ENCODE measurements around the gene SCGB3A1.

SCGB3A1 gene

DNA sequence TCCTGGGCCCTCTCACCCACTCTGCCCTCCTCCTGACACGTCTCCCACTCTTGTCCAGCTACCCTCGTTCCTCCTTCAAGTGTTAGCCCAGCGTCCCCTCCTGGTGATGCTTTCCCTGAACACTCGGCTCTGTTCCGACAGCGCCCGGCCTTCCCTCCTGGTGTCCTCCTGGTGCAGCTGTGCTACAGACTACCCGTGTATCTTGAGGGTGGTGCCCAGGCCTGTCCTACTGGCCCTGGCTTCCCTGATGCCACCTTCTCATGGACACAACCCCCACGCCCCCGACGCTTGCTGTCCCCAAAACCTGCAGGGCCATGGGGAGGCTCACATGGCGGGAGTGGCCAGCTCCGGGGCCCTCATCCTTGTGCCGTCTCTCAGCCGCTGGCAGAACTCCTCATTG is 21.4 kb upstream of the SCGB3A1 start:
- WGBS, 2 donors (ENCODE audit: extremely low coverage in 2 of 2, insufficient read length in 2 of 2, insufficient replicate concordance in 1 of 2): no CpG with 5 or more reads among the region's 15 CpGs
- Histone ChIP-seq H2BK5ac (ENCODE audit: low read length) (no peak overlapping the region), H3K18ac (ENCODE audit: low read length) (no peak overlapping the region), H3K9me3 (replicated peaks in 1 of 2; ENCODE audit: control insufficient read depth in 2 of 2, insufficient read depth in 1 of 2, low read depth in 1 of 2, low read length in 2 of 2) (peaks cover 0 to 2% of the 10 kb centered on the region in 2 donors), H3K9ac (ENCODE audit: low read depth, low read length, poor library complexity) (no peak overlapping the region), H3K4me1 (ENCODE audit: control insufficient read depth in 2 of 2, insufficient read depth in 1 of 2, low read depth in 1 of 2, low read length in 2 of 2) (no peaks in the 10 kb centered on the region), H3K4me3 (ENCODE audit: low read length in 2 of 2) (no peak overlapping the region), H2BK15ac (ENCODE audit: low read length) (no peak overlapping the region), H3K4ac (ENCODE audit: low read length) (no peak overlapping the region), H3K23ac (ENCODE audit: low read depth, low read length, poor library complexity) (peak overlapping the region; percentile 96), H2BK12ac (ENCODE audit: low read length) (no peak overlapping the region), H3K4me2 (ENCODE audit: insufficient read depth, low read length, poor library complexity, severe bottlenecking) (no peak overlapping the region), H3K14ac (ENCODE audit: low read length) (peak overlapping the region; percentile 8), H3K36me3 (replicated peaks in 1 of 2; ENCODE audit: control insufficient read depth in 2 of 2, insufficient read depth in 2 of 2, low read length in 2 of 2) (peaks cover 2 to 45% of the 10 kb centered on the region in 2 donors), H3K27ac (replicated peaks; ENCODE audit: low read length) (no peak overlapping the region), H3K27me3 (ENCODE audit: control insufficient read depth in 3 of 3, insufficient read depth in 3 of 3, low read depth in 1 of 3, low read length in 3 of 3) (no peaks in the 10 kb centered on the region), H3K79me1 (ENCODE audit: low read depth, low read length) (peaks cover 5% of the 10 kb centered on the region), H4K8ac (ENCODE audit: low read depth, low read length) (no peak overlapping the region), H2AFZ (ENCODE audit: low read length) (no peak overlapping the region), H2BK120ac (ENCODE audit: low read depth, low read length) (no peak overlapping the region), H2AK5ac (ENCODE audit: low read depth, low read length) (peak overlapping the region; percentile 70), H4K91ac (ENCODE audit: low read depth, low read length, poor library complexity) (no peak overlapping the region)
- DNase-seq (ENCODE audit: low spot score): no peak

DNA sequence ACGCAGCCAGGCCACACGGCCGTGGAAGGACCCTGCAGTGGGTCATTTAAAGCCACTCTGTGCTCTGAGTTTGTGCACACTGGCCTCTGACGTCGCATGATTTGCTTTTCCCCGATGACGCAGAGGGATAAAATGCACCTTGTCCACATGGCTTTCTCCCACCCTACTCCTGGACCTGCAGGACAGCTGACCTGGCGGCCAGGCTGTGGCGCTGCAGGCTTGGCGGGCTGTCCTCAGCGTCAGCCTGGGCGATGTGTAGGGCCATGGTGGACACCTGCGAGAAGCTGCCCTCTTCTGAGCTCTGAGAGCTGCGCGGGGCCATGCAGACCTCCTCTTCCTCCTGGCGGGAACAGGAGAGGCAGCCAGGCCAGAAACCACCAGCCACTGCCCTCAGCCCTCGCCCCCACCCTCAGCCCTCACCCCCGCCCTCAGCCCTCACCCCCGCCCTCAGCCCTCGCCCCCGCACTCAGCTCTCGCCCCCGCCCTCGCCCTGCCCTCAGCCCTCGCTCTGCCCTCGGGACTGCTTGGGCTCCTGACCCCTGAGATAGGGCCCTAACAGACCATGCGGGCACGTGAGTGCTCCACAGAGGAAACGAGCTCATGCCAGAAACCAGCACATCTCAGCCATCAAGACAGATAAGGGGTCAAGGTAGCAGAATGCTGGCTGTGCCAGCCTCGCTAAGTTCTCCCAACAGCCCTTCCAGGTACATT is 20.0 kb upstream of the SCGB3A1 start:
- no peak for DNase-seq (ENCODE audit: low spot score)
- no peak overlapping the region for H3K9ac ChIP-seq (ENCODE audit: low read depth, low read length, poor library complexity)
- no peak overlapping the region for H3K4ac ChIP-seq (ENCODE audit: low read length)
- H2AFZ ChIP-seq (ENCODE audit: low read length): no peak overlapping the region
- H3K36me3 ChIP-seq (replicated peaks in 1 of 2; ENCODE audit: control insufficient read depth in 2 of 2, insufficient read depth in 2 of 2, low read length in 2 of 2): peaks cover 2 to 39% of the 10 kb centered on the region in 2 donors
- no peak overlapping the region for H3K4me3 ChIP-seq (ENCODE audit: low read length in 2 of 2)
- no peaks in the 10 kb centered on the region for H3K4me1 ChIP-seq (ENCODE audit: control insufficient read depth in 2 of 2, insufficient read depth in 1 of 2, low read depth in 1 of 2, low read length in 2 of 2)
- no peak overlapping the region for H3K14ac ChIP-seq (ENCODE audit: low read length)
- peaks cover 5% of the 10 kb centered on the region for H3K79me1 ChIP-seq (ENCODE audit: low read depth, low read length)
- no peak overlapping the region for H3K4me2 ChIP-seq (ENCODE audit: insufficient read depth, low read length, poor library complexity, severe bottlenecking)
- H3K27ac ChIP-seq (replicated peaks; ENCODE audit: low read length): no peak overlapping the region
- H2BK15ac ChIP-seq (ENCODE audit: low read length): no peak overlapping the region
- H2BK12ac ChIP-seq (ENCODE audit: low read length): no peak overlapping the region
- peak overlapping the region; percentile 44 for H3K18ac ChIP-seq (ENCODE audit: low read length)
- H3K9me3 ChIP-seq (replicated peaks in 1 of 2; ENCODE audit: control insufficient read depth in 2 of 2, insufficient read depth in 1 of 2, low read depth in 1 of 2, low read length in 2 of 2): peaks cover 0 to 2% of the 10 kb centered on the region in 2 donors
- no CpG with 5 or more reads among the region's 30 CpGs for WGBS, 2 donors (ENCODE audit: extremely low coverage in 2 of 2, insufficient read length in 2 of 2, insufficient replicate concordance in 1 of 2)
- H2BK120ac ChIP-seq (ENCODE audit: low read depth, low read length): no peak overlapping the region
- peak overlapping the region; percentile 44 for H3K23ac ChIP-seq (ENCODE audit: low read depth, low read length, poor library complexity)
- H4K91ac ChIP-seq (ENCODE audit: low read depth, low read length, poor library complexity): no peak overlapping the region
- H3K27me3 ChIP-seq (ENCODE audit: control insufficient read depth in 3 of 3, insufficient read depth in 3 of 3, low read depth in 1 of 3, low read length in 3 of 3): no peaks in the 10 kb centered on the region
- H2BK5ac ChIP-seq (ENCODE audit: low read length): no peak overlapping the region
- H4K8ac ChIP-seq (ENCODE audit: low read depth, low read length): no peak overlapping the region
- peak overlapping the region; percentile 79 for H2AK5ac ChIP-seq (ENCODE audit: low read depth, low read length)

DNA sequence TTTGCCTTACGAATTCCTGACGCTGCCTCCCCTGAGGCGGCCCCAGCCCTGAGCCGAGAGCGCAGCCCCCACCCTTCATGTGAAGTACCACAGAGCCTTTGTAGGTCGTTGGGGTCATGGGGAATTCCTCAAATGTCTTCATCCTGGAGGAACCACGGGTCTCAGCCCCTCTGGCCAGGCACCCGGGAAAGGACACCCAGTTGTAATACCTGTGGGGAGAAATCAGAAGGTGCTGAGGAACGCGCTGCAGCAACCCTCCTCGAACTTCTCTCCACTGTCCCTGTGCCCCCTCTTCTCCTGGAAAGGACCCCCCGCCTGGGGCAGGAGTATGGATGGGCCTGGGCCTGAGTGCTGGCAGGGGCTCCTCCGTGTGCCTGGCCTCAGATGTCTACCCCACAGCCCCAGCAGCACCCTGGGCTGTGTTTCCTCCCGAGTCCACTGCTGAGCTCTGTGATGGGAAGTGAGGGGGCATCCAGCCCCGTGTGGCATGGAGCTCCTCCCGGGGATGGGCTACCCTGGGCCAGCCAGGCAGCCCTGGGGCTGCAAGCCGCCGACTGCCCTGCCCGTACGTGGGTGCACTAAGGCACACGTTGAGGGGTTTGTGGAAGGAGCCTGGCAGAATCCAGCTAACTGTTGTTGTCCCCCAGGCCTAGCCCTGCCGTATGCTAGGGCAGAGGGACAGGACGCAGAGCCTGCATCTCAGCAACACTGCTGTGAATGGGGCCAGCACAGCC is 18.7 kb upstream of the SCGB3A1 start:
- Histone ChIP-seq H3K27me3 (ENCODE audit: control insufficient read depth in 3 of 3, insufficient read depth in 3 of 3, low read depth in 1 of 3, low read length in 3 of 3) (no peaks in the 10 kb centered on the region), H3K9me3 (replicated peaks in 1 of 2; ENCODE audit: control insufficient read depth in 2 of 2, insufficient read depth in 1 of 2, low read depth in 1 of 2, low read length in 2 of 2) (peaks cover 0 to 2% of the 10 kb centered on the region in 2 donors), H3K4ac (ENCODE audit: low read length) (no peak overlapping the region), H4K91ac (ENCODE audit: low read depth, low read length, poor library complexity) (no peak overlapping the region), H2AFZ (ENCODE audit: low read length) (no peak overlapping the region), H4K8ac (ENCODE audit: low read depth, low read length) (peak overlapping the region; percentile 23), H3K4me1 (ENCODE audit: control insufficient read depth in 2 of 2, insufficient read depth in 1 of 2, low read depth in 1 of 2, low read length in 2 of 2) (no peaks in the 10 kb centered on the region), H3K27ac (replicated peaks; ENCODE audit: low read length) (no peak overlapping the region), H3K4me3 (ENCODE audit: low read length in 2 of 2) (no peak overlapping the region), H3K4me2 (ENCODE audit: insufficient read depth, low read length, poor library complexity, severe bottlenecking) (no peak overlapping the region), H3K79me1 (ENCODE audit: low read depth, low read length) (peaks cover 2% of the 10 kb centered on the region), H3K14ac (ENCODE audit: low read length) (peak overlapping the region; percentile 56), H2AK5ac (ENCODE audit: low read depth, low read length) (no peak overlapping the region), H3K18ac (ENCODE audit: low read length) (no peak overlapping the region), H3K9ac (ENCODE audit: low read depth, low read length, poor library complexity) (peak overlapping the region; percentile 70), H2BK5ac (ENCODE audit: low read length) (peak overlapping the region; percentile 39), H2BK12ac (ENCODE audit: low read length) (no peak overlapping the region), H3K36me3 (replicated peaks in 1 of 2; ENCODE audit: control insufficient read depth in 2 of 2, insufficient read depth in 2 of 2, low read length in 2 of 2) (peaks cover 2 to 40% of the 10 kb centered on the region in 2 donors), H2BK15ac (ENCODE audit: low read length) (no peak overlapping the region), H2BK120ac (ENCODE audit: low read depth, low read length) (no peak overlapping the region), H3K23ac (ENCODE audit: low read depth, low read length, poor library complexity) (peak overlapping the region; percentile 65)
- no CpG with 5 or more reads among the region's 23 CpGs for WGBS, 2 donors (ENCODE audit: extremely low coverage in 2 of 2, insufficient read length in 2 of 2, insufficient replicate concordance in 1 of 2)
- no peak for DNase-seq (ENCODE audit: low spot score)

DNA sequence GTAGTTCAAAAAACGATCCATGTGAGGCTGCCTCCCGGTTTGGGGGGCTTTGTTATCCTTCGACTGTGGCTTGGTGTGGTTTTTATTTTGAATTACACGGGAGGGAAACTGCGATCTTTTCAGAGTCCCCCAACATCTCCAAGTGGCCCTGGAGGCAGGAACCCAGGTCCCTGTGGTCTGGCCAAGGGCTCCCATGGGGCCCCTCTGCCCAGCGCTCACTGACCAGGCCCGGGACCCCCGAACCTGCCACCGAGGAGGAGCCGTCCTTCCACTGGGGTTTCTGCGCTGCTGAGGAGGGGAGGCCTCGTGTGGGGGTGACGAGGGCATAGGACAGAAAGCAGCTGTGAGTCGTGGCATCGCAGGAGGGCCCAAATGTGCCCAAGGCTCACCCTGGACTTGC is 18.1 kb upstream of the SCGB3A1 start:
- Histone ChIP-seq H3K36me3 (replicated peaks in 1 of 2; ENCODE audit: control insufficient read depth in 2 of 2, insufficient read depth in 2 of 2, low read length in 2 of 2) (peaks cover 2 to 36% of the 10 kb centered on the region in 2 donors), H2BK120ac (ENCODE audit: low read depth, low read length) (no peak overlapping the region), H3K9ac (ENCODE audit: low read depth, low read length, poor library complexity) (no peak overlapping the region), H3K14ac (ENCODE audit: low read length) (peak overlapping the region; percentile 56), H2BK5ac (ENCODE audit: low read length) (no peak overlapping the region), H4K8ac (ENCODE audit: low read depth, low read length) (peak overlapping the region; percentile 23), H3K79me1 (ENCODE audit: low read depth, low read length) (peaks cover 2% of the 10 kb centered on the region), H2BK12ac (ENCODE audit: low read length) (no peak overlapping the region), H3K27ac (replicated peaks; ENCODE audit: low read length) (no peak overlapping the region), H3K4me3 (ENCODE audit: low read length in 2 of 2) (no peak overlapping the region), H3K4ac (ENCODE audit: low read length) (no peak overlapping the region), H3K9me3 (replicated peaks in 1 of 2; ENCODE audit: control insufficient read depth in 2 of 2, insufficient read depth in 1 of 2, low read depth in 1 of 2, low read length in 2 of 2) (peaks cover 0 to 2% of the 10 kb centered on the region in 2 donors), H3K18ac (ENCODE audit: low read length) (no peak overlapping the region), H3K27me3 (ENCODE audit: control insufficient read depth in 3 of 3, insufficient read depth in 3 of 3, low read depth in 1 of 3, low read length in 3 of 3) (no peaks in the 10 kb centered on the region), H4K91ac (ENCODE audit: low read depth, low read length, poor library complexity) (no peak overlapping the region), H3K23ac (ENCODE audit: low read depth, low read length, poor library complexity) (no peak overlapping the region), H3K4me1 (ENCODE audit: control insufficient read depth in 2 of 2, insufficient read depth in 1 of 2, low read depth in 1 of 2, low read length in 2 of 2) (no peaks in the 10 kb centered on the region), H2BK15ac (ENCODE audit: low read length) (no peak overlapping the region), H3K4me2 (ENCODE audit: insufficient read depth, low read length, poor library complexity, severe bottlenecking) (no peak overlapping the region), H2AFZ (ENCODE audit: low read length) (no peak overlapping the region), H2AK5ac (ENCODE audit: low read depth, low read length) (no peak overlapping the region)
- no CpG with 5 or more reads among the region's 15 CpGs for WGBS, 2 donors (ENCODE audit: extremely low coverage in 2 of 2, insufficient read length in 2 of 2, insufficient replicate concordance in 1 of 2)
- no peak for DNase-seq (ENCODE audit: low spot score)
